Sigmoid colon (tissue), 3 donors: Measurements from ENCODE around the gene ADNP2.

ENCODE experiments used
- POLR2A ChIP-seq, 2 donors: fragments of 450-650 bp; IDR thresholded peaks; one replicate each; pipeline ENCODE4 v1.6.1; 2016; ENCODE audit warnings: antibody characterized with exemption in 2 of 2, mild to moderate bottlenecking in 2 of 2, moderate library complexity in 2 of 2
- TF ChIP-seq, protein P1 (sequence below), 4 experiments: fragments of 450-650 bp in 3 of 4; fragments of 200-600 bp in 1 of 4; IDR thresholded peaks; one replicate each; pipeline ENCODE4 v1.5.1; 2016 to 2019; ENCODE audit warnings: antibody characterized with exemption in 4 of 4, mild to moderate bottlenecking in 3 of 4, moderate library complexity in 2 of 4

DNA sequence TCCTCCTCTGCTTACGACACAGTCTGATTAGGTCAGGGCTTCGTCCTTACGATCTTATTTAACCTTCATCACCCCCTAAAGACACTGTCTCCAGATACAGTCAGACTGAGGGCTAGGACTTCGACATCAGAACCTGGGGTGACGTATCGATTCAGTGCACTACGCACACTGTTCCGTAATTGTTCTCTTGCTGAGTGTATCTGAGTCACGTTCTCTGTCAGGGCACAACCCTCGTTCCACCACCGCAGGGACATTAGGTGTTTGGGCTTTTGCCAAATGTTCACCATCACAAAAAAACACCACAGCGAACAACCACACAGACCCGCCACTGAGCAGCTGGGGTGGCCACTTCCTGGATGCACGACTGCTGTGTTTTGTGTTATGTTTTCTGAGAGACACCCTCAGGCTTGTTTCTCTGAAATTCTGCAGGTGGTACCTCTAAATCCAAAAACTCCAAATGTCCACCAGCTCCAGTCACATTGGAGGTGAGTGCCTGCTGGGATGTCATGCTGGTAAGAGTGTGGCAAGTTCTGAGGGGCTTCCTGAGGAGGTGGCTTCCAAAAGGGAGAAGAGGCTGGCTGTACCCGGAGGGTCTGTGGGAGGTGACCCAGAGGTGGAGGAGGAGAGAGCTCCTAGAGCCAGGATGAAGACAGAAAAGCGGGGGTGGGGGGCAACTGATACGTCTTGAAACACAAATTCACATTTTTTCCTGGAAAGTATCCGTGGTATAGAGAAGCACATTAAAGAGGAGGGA lies 66.6 kb downstream of the ADNP2 start:
- no peak for TF ChIP-seq POLR2A (IDR thresholded peaks at IDR 0.05)
- TF ChIP-seq, protein P1, sequence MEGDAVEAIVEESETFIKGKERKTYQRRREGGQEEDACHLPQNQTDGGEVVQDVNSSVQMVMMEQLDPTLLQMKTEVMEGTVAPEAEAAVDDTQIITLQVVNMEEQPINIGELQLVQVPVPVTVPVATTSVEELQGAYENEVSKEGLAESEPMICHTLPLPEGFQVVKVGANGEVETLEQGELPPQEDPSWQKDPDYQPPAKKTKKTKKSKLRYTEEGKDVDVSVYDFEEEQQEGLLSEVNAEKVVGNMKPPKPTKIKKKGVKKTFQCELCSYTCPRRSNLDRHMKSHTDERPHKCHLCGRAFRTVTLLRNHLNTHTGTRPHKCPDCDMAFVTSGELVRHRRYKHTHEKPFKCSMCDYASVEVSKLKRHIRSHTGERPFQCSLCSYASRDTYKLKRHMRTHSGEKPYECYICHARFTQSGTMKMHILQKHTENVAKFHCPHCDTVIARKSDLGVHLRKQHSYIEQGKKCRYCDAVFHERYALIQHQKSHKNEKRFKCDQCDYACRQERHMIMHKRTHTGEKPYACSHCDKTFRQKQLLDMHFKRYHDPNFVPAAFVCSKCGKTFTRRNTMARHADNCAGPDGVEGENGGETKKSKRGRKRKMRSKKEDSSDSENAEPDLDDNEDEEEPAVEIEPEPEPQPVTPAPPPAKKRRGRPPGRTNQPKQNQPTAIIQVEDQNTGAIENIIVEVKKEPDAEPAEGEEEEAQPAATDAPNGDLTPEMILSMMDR (IDR thresholded peaks at IDR 0.05) = no peak
